ENCODE measurements around the gene GTPBP4. TPM values are rescaled to one million over a fixed set of nuclear protein-coding genes. Genes with fewer than 3 reads are reported as not detected.

Gene GTPBP4
- total and polyA plus RNA-seq, 9 of the 15 experiments (the other 6 are each of a cell fraction or from before 2014, with no cell fraction given), result 79.0 to 155 (median 128) TPM

- TF ChIP-seq UBTF (IDR thresholded peaks at IDR 0.05; ENCODE audit: borderline replicate concordance in 1 of 2, low read depth in 2 of 2, low read length in 2 of 2) (peak in 1 of 2 experiments; percentile 68; a peak in 2 of 4 replicates), ETV1 (tag; conservative IDR thresholded peaks at IDR 0.05; ENCODE audit: low read depth) (peak; percentile 19; the same call in 1 of the 2 replicates), YY1 (IDR thresholded peaks at IDR 0.05; ENCODE audit: borderline replicate concordance in 1 of 3, control insufficient read depth in 1 of 3, extremely low read depth in 1 of 3, insufficient read depth in 3 of 3, insufficient read length in 1 of 3, insufficient replicate concordance in 2 of 3, low read depth in 1 of 3, low read length in 2 of 3) (peak in 1 of 3 experiments; percentile 39), MECOM (CRISPR knock-in tag; IDR thresholded peaks at IDR 0.05) (0 out of 2 replicates have a peak, but pooled peaks have one; percentile 32), SOX6 (IDR thresholded peaks at IDR 0.05) (peak; percentile 68), ZBTB12 (CRISPR knock-in tag; IDR thresholded peaks at IDR 0.05) (no peak), CHD2 (IDR thresholded peaks at IDR 0.05; ENCODE audit: low read depth, low read length) (no peak), ARNT (IDR thresholded peaks at IDR 0.05) (peak in 1 of 2 experiments; percentile 42; a peak in 1 of 4 replicates), CXXC5 (CRISPR knock-in tag; IDR thresholded peaks at IDR 0.05) (peak; percentile 64), GTF2B (IDR thresholded peaks at IDR 0.05; ENCODE audit: extremely low read depth, insufficient read length) (no peak), HDAC3 (IDR thresholded peaks at IDR 0.05; ENCODE audit: borderline replicate concordance, partially characterized antibody) (peak; percentile 50), ATF7 (IDR thresholded peaks at IDR 0.05) (0 out of 2 replicates have a peak, but pooled peaks have one; percentile 22), TFAP4 (CRISPR knock-in tag; IDR thresholded peaks at IDR 0.05; ENCODE audit: borderline replicate concordance) (0 out of 2 replicates have a peak, but pooled peaks have one; percentile 12), POLR2AphosphoS5 (IDR thresholded peaks at IDR 0.05; ENCODE audit: control insufficient read depth, insufficient read depth, low read depth, low read length) (peak; percentile 73), TCF3 (CRISPR knock-in tag; IDR thresholded peaks at IDR 0.05) (peak; percentile 80), TBL1XR1 (IDR thresholded peaks at IDR 0.05; ENCODE audit: low read length in 2 of 2) (0 out of 4 replicates have a peak, but pooled peaks of 1 of the 2 experiments have one; percentile 28), FOXA1 (IDR thresholded peaks at IDR 0.05; ENCODE audit: borderline replicate concordance) (no peak), CC2D1A (IDR thresholded peaks at IDR 0.05) (peak; percentile 18; the same call in 1 of the 2 replicates), BCL6 (CRISPR knock-in tag; IDR thresholded peaks at IDR 0.05) (no peak), RBM25 (IDR thresholded peaks at IDR 0.05; ENCODE audit: low read depth, low read length, severe bottlenecking) (peak; percentile 90), ELK3 (CRISPR knock-in tag; IDR thresholded peaks at IDR 0.05) (no peak)
Observed at GRCh38 chr10:1009071-1009494, 20.8 kb downstream of the GTPBP4 start (continued).

All from K562 (cell line).